ENCODE measurements around the gene AOPEP. TPM values are rescaled to one million over a fixed set of nuclear protein-coding genes. Genes with fewer than 3 reads are reported as not detected.

AOPEP gene
- polyA plus RNA-seq, 3 donors, result 22.9 to 42.5 (median 31.5) TPM

GRCh38 chr9:94851467-94851866 is 125.0 kb downstream of the AOPEP start:
- 95 to 97% (median 97%) methylated on average over 4 of the region's 4 CpGs for WGBS, 3 donors
- H3K27ac ChIP-seq (ENCODE audit: low read depth, low read length), result no peak overlapping the region

GRCh38 chr9:94851892-94852291 is 125.4 kb downstream of the AOPEP start:
- H3K27ac ChIP-seq (ENCODE audit: low read depth, low read length), result no peak overlapping the region
- 94 to 98% (median 96%) methylated on average over 5 of the region's 5 CpGs for WGBS, 3 donors

- WGBS, 3 donors, result 75 to 94% (median 94%) methylated on average over 4 of the region's 4 CpGs
- no peak overlapping the region for H3K27ac ChIP-seq (ENCODE audit: low read depth, low read length)
Measured at GRCh38 chr9:94852373-94852772, 125.9 kb downstream of the AOPEP start.

- 55 to 97% (median 90%) methylated on average over 3 of the region's 3 CpGs for WGBS, 3 donors
- H3K27ac ChIP-seq (ENCODE audit: low read depth, low read length), result no peak overlapping the region
Measured at GRCh38 chr9:94853887-94854286, 127.4 kb downstream of the AOPEP start.

GRCh38 chr9:94855903-94856302 is 129.4 kb downstream of the AOPEP start:
- H3K27ac ChIP-seq (ENCODE audit: low read depth, low read length), result no peak overlapping the region
- WGBS, 3 donors, result 80 to 97% (median 93%) methylated on average over 5 of the region's 5 CpGs

GRCh38 chr9:94857791-94858190 is 131.3 kb downstream of the AOPEP start:
- no peak overlapping the region for H3K27ac ChIP-seq (ENCODE audit: low read depth, low read length)
- 88 to 97% (median 96%) methylated on average over 8 of the region's 8 CpGs for WGBS, 3 donors

GRCh38 chr9:94859226-94859625 is 132.7 kb downstream of the AOPEP start:
- no peak overlapping the region for H3K27ac ChIP-seq (ENCODE audit: low read depth, low read length)
- WGBS, 3 donors, result 90 to 94% (median 94%) methylated on average over 2 of the region's 2 CpGs

GRCh38 chr9:94859891-94860290 is 133.4 kb downstream of the AOPEP start:
- 92 to 97% (median 96%) methylated on average over 6 of the region's 6 CpGs for WGBS, 3 donors
- H3K27ac ChIP-seq (ENCODE audit: low read depth, low read length), result no peak overlapping the region

GRCh38 chr9:94860678-94861588 is 134.4 kb downstream of the AOPEP start:
- WGBS, 3 donors, result 57 to 83% (median 59%) methylated on average over 10 of the region's 10 CpGs
- H3K27ac ChIP-seq (ENCODE audit: low read depth, low read length), result no peak overlapping the region

- 71 to 87% (median 72%) methylated on average over 11 of the region's 11 CpGs for WGBS, 3 donors
- H3K27ac ChIP-seq (ENCODE audit: low read depth, low read length), result no peak overlapping the region
Measured at GRCh38 chr9:94861589-94862272, 135.2 kb downstream of the AOPEP start.

- H3K27ac ChIP-seq (ENCODE audit: low read depth, low read length), result no peak overlapping the region
- 36 to 77% (median 38%) methylated on average over 3 of the region's 3 CpGs for WGBS, 3 donors
Measured at GRCh38 chr9:94864196-94864595, 137.7 kb downstream of the AOPEP start.

- WGBS, 3 donors, result 45 to 76% (median 50%) methylated on average over 8 of the region's 8 CpGs
- H3K27ac ChIP-seq (ENCODE audit: low read depth, low read length), result no peak overlapping the region
Measured at GRCh38 chr9:94864862-94865509, 138.5 kb downstream of the AOPEP start.

- 82 to 89% (median 85%) methylated on average over 9 of the region's 9 CpGs for WGBS, 3 donors
- no peak overlapping the region for H3K27ac ChIP-seq (ENCODE audit: low read depth, low read length)
Measured at GRCh38 chr9:94865582-94866452, 139.3 kb downstream of the AOPEP start.

GRCh38 chr9:94866770-94867169 is 140.3 kb downstream of the AOPEP start:
- no peak overlapping the region for H3K27ac ChIP-seq (ENCODE audit: low read depth, low read length)

GRCh38 chr9:94867281-94867841 is 140.9 kb downstream of the AOPEP start:
- no peak overlapping the region for H3K27ac ChIP-seq (ENCODE audit: low read depth, low read length)
- 14 to 26% (median 22%) methylated on average over 8 of the region's 8 CpGs for WGBS, 3 donors

- 19 to 41% (median 36%) methylated on average over 4 of the region's 4 CpGs for WGBS, 3 donors
- H3K27ac ChIP-seq (ENCODE audit: low read depth, low read length), result no peak overlapping the region
Measured at GRCh38 chr9:94867842-94868312, 141.4 kb downstream of the AOPEP start.

GRCh38 chr9:94868464-94868863 is 142.0 kb downstream of the AOPEP start:
- WGBS, 3 donors, result 97 to 98% (median 97%) methylated on average over 2 of the region's 2 CpGs
- H3K27ac ChIP-seq (ENCODE audit: low read depth, low read length), result no peak overlapping the region

GRCh38 chr9:94869415-94869843 is 142.9 kb downstream of the AOPEP start:
- no peak overlapping the region for H3K27ac ChIP-seq (ENCODE audit: low read depth, low read length)
- 55 to 86% (median 61%) methylated on average over 4 of the region's 4 CpGs for WGBS, 3 donors

Measured in adipose tissue (tissue), 3 donors.